CD4-positive, alpha-beta memory T cell (primary cell): ENCODE measurements around the gene MAST4. TPM values are rescaled to one million over a fixed set of nuclear protein-coding genes. Genes with fewer than 3 reads are reported as not detected.
A peak's percentile ranks its signal among the peaks of the same experiment; 100 is the strongest.

Experiments
- CTCF ChIA-PET: fragments of 350-600 bp; sonication (Branson Sonifier 250); formaldehyde crosslinking; loops from one replicate; lab custom pipeline; 2021; ENCODE audit warnings: inconsistent platforms; ENCODE audit not compliant: partially characterized antibody; lab: Charles Lee
- POLR2A ChIA-PET: fragments of 350-600 bp; sonication (Branson Sonifier 250); formaldehyde crosslinking; loops from one replicate; lab custom pipeline; 2021; ENCODE audit not compliant: partially characterized antibody; lab: Charles Lee
- DNase-seq, 5 donors: peaks; one replicate each; pipeline versions ENCODE4 v3.0.0 to v3.0.0-alpha.2; 2020 to 2022; ENCODE audit warnings: mixed read lengths in 1 of 5
- H3K27ac ChIP-seq: one replicate; pipeline ENCODE4 v1.7.0; 2013; ENCODE audit warnings: low read depth, low read length
- H3K27me3 ChIP-seq: 2 replicates; pipeline ENCODE4 v1.7.0; 2013; ENCODE audit warnings: mild to moderate bottlenecking, low read length, moderate library complexity; ENCODE audit not compliant: insufficient read depth
- H3K36me3 ChIP-seq: 2 replicates; pipeline ENCODE4 v1.7.0; 2013; ENCODE audit warnings: mild to moderate bottlenecking, low read length, moderate library complexity; ENCODE audit not compliant: insufficient read depth
- H3K4me1 ChIP-seq: 2 replicates; pipeline ENCODE4 v1.7.0; 2013; ENCODE audit warnings: mild to moderate bottlenecking, low read length, moderate library complexity; ENCODE audit not compliant: insufficient read depth
- H3K4me3 ChIP-seq, 2 donors: one replicate each; pipeline ENCODE4 v1.7.0; 2013; ENCODE audit warnings: low read length in 2 of 2, mild to moderate bottlenecking in 1 of 2
- H3K9me3 ChIP-seq, 2 donors: one replicate each; pipeline ENCODE4 v1.7.0; 2013; ENCODE audit warnings: low read length in 2 of 2, control low read depth in 1 of 2; ENCODE audit not compliant: control insufficient read depth in 1 of 2
- H3K27ac Mint-ChIP-seq, 7 donors: one replicate each; pipeline ENCODE4 v1.8.0; 2020 to 2021; ENCODE audit warnings: mixed read lengths in 7 of 7, mild to moderate bottlenecking in 6 of 7, inconsistent platforms in 3 of 7, moderate library complexity in 3 of 7
- H3K27me3 Mint-ChIP-seq, 2 donors: one replicate each; pipeline ENCODE4 v1.8.0; 2020 to 2021; ENCODE audit warnings: mixed read lengths in 2 of 2
- H3K36me3 Mint-ChIP-seq, 2 donors: one replicate each; pipeline ENCODE4 v1.8.0; 2020 to 2021; ENCODE audit warnings: mixed read lengths in 2 of 2, inconsistent platforms in 1 of 2, mild to moderate bottlenecking in 1 of 2
- H3K4me1 Mint-ChIP-seq, 4 donors: one replicate each; pipeline ENCODE4 v1.8.0; 2020 to 2021; ENCODE audit warnings: mixed read lengths in 4 of 4, mild to moderate bottlenecking in 1 of 4
- H3K4me3 Mint-ChIP-seq, 8 donors: one replicate each; pipeline ENCODE4 v1.8.0; 2020 to 2021; ENCODE audit warnings: mixed read lengths in 8 of 8, mild to moderate bottlenecking in 7 of 8, moderate library complexity in 6 of 8, inconsistent platforms in 3 of 8
- H3K9me3 Mint-ChIP-seq, 8 donors: one replicate each; pipeline ENCODE4 v1.8.0; 2020 to 2021; ENCODE audit warnings: mixed read lengths in 8 of 8, mild to moderate bottlenecking in 5 of 8, inconsistent platforms in 3 of 8, moderate library complexity in 1 of 8
- intact Hi-C: fragments of 100-400 bp; cut with micrococcal nuclease; formaldehyde crosslinking; loops from one replicate; pipeline ENCODE4 v1.15.1; 2023
- polyA plus RNA-seq, 2 donors: library from polyadenylated mRNA; unstranded; fragments of 300-500 nt; fragmentation: Illumina TruSeq; gene quantifications; one replicate each; pipeline ENCODE4 v1.2.3, GENCODE V29; 2021
- total RNA-seq, 2 experiments: library from RNA; stranded (reverse); gene quantifications; one replicate each; pipeline ENCODE4 v1.2.3, GENCODE V29; 2021

The MAST4 gene
- total and polyA plus RNA-seq, 4 experiments from 2014 or later = 9.2 to 27.0 (median 21.3) TPM

GRCh38 chr5:66892716-66893115 lies 296.5 kb downstream of the MAST4 start:
- no peak overlapping the region for H3K27ac ChIP-seq

GRCh38 chr5:66894480-66895240 lies 298.5 kb downstream of the MAST4 start:
- H3K4me1 ChIP-seq = no peaks in the 10 kb centered on the region
- H3K36me3 Mint-ChIP-seq = no peaks in the 10 kb centered on the region
- H3K4me1 Mint-ChIP-seq = peaks cover 0 to 6% (median 0%) of the 10 kb centered on the region in 4 donors
- H3K4me3 Mint-ChIP-seq = no peak overlapping the region
- no peaks in the 10 kb centered on the region for H3K9me3 Mint-ChIP-seq
- H3K4me3 ChIP-seq = no peak overlapping the region
- intact Hi-C loops = no loop called here
- DNase-seq = no peak
- H3K27ac Mint-ChIP-seq = no peak overlapping the region
- H3K36me3 ChIP-seq = no peaks in the 10 kb centered on the region
- no peak overlapping the region for H3K27ac ChIP-seq
- ChIA-PET CTCF (no interaction called here), POLR2A (no interaction called here)
- H3K27me3 ChIP-seq = no peaks in the 10 kb centered on the region
- peaks cover 5 to 11% of the 10 kb centered on the region in 2 donors for H3K27me3 Mint-ChIP-seq
- H3K9me3 ChIP-seq = no peaks in the 10 kb centered on the region

More at GRCh38 chr5:66892716-66893115, 296.5 kb downstream of the MAST4 start:
- ChIA-PET POLR2A (no interaction called here), CTCF (no interaction called here)
- no peak for DNase-seq
- peaks cover 5 to 10% of the 10 kb centered on the region in 2 donors for H3K27me3 Mint-ChIP-seq
- Histone ChIP-seq H3K27me3 (no peaks in the 10 kb centered on the region), H3K4me1 (no peaks in the 10 kb centered on the region), H3K36me3 (no peaks in the 10 kb centered on the region), H3K4me3 (no peak overlapping the region), H3K9me3 (no peaks in the 10 kb centered on the region)
- H3K9me3 Mint-ChIP-seq = no peaks in the 10 kb centered on the region
- no peak overlapping the region for H3K4me3 Mint-ChIP-seq
- H3K27ac Mint-ChIP-seq = peak overlapping the region in 1 of 7 donors; percentile 15
- intact Hi-C loops = no loop called here
- no peaks in the 10 kb centered on the region for H3K36me3 Mint-ChIP-seq
- peaks cover 0 to 7% (median 3%) of the 10 kb centered on the region in 4 donors for H3K4me1 Mint-ChIP-seq

DNA sequence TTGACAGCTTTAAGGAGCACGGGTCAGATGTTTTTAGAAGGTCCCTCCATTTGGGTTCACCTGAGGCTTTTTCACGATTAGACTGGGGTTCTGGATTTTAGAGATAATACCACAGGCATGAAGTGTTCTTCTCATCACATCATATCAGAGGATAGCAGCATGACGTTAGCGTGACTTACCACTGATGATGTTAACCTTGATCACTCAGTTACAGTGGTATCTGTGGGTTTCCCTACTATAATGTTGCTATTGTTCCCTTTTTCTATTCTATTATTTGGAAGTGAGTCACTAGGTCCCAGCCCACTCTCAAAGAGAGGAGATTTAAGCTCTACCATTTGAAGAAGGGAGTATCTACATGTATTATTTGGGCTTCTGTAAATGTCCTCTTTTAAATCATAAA lies 300.0 kb downstream of the MAST4 start:
- ChIA-PET CTCF (no interaction called here), POLR2A (no interaction called here)
- H3K9me3 Mint-ChIP-seq = no peaks in the 10 kb centered on the region
- no peaks in the 10 kb centered on the region for H3K36me3 ChIP-seq
- no peak overlapping the region for H3K4me3 Mint-ChIP-seq
- no peaks in the 10 kb centered on the region for H3K4me1 ChIP-seq
- H3K4me1 Mint-ChIP-seq = peaks cover 0 to 6% (median 0%) of the 10 kb centered on the region in 4 donors
- no peaks in the 10 kb centered on the region for H3K27me3 ChIP-seq
- no peaks in the 10 kb centered on the region for H3K36me3 Mint-ChIP-seq
- H3K9me3 ChIP-seq = no peaks in the 10 kb centered on the region
- intact Hi-C loops = no loop called here
- no peak for DNase-seq
- H3K27ac ChIP-seq = no peak overlapping the region
- H3K27me3 Mint-ChIP-seq = peaks cover 5 to 11% of the 10 kb centered on the region in 2 donors
- no peak overlapping the region for H3K4me3 ChIP-seq
- H3K27ac Mint-ChIP-seq = no peak overlapping the region

DNA sequence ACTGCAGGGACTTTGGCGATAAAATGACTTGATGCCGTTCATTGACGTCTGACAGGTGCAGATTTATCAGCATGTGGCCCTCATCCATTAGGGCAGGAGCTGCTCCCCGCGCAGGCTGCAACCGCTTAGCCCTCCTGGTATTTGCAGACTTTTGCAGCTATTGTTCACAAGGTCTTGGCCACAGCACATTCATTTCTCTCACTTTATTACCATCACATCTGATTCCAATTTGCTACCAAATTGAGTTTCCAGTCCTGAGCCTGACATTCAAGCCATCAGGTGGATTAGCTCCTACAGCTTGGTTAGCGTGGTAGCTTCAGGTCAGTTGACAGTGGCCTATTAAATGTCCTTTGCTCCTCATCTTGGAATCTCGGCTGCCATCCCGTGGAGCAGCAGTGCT lies 301.2 kb downstream of the MAST4 start:
- no peak overlapping the region for H3K27ac ChIP-seq
- no peaks in the 10 kb centered on the region for H3K9me3 Mint-ChIP-seq
- no peaks in the 10 kb centered on the region for H3K36me3 ChIP-seq
- no peaks in the 10 kb centered on the region for H3K4me1 ChIP-seq
- intact Hi-C loops = no loop called here
- ChIA-PET POLR2A (no interaction called here), CTCF (no interaction called here)
- H3K9me3 ChIP-seq = no peaks in the 10 kb centered on the region
- no peak overlapping the region for H3K4me3 Mint-ChIP-seq
- no peak for DNase-seq
- H3K36me3 Mint-ChIP-seq = no peaks in the 10 kb centered on the region
- H3K27ac Mint-ChIP-seq = no peak overlapping the region
- peaks cover 0 to 4% (median 0%) of the 10 kb centered on the region in 4 donors for H3K4me1 Mint-ChIP-seq
- no peak overlapping the region for H3K4me3 ChIP-seq
- no peaks in the 10 kb centered on the region for H3K27me3 ChIP-seq
- H3K27me3 Mint-ChIP-seq = peaks cover 2 to 6% of the 10 kb centered on the region in 2 donors

DNA sequence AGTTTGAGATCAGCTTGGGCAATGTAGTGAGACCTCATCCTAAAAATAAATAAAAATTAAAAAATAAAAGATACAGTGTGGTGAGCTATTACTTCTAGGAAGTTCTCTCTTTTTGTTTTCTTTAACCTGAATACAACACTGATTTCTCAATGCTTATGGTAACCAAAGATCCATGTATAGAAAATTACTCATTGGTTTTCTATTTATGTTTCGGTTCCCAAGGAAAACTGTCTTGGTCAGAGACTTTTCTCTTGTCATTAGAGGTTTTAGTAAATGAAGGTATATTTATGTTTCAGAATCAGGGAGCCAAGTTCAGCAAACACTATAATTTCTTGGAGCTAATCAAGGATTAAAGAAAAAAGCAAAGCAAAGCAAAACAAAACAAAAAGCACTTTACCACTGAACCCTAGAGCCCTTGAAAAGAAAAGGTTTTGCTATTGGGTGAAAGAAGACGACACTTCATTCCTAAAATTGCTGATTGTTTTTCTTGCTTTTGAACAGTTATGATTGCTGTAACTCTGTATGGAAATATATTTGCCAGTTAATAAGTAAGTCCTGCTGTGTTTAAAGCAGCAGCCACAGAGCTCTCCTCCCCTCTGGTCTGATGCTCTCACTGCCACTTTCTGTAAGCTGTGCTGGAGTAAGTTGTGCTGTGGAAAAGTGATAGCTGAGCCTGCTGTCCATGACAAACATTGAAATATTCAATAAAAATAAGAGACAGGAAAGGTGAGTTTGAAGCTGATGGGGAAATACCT lies 302.2 kb downstream of the MAST4 start:
- Histone ChIP-seq H3K4me3 (no peak overlapping the region), H3K27ac (no peak overlapping the region), H3K27me3 (no peaks in the 10 kb centered on the region), H3K9me3 (no peaks in the 10 kb centered on the region), H3K36me3 (no peaks in the 10 kb centered on the region), H3K4me1 (no peaks in the 10 kb centered on the region)
- H3K27ac Mint-ChIP-seq = no peak overlapping the region
- ChIA-PET POLR2A (no interaction called here), CTCF (no interaction called here)
- H3K4me3 Mint-ChIP-seq = peak overlapping the region in 1 of 8 donors; percentile 42
- no peaks in the 10 kb centered on the region for H3K36me3 Mint-ChIP-seq
- peaks cover 2 to 4% of the 10 kb centered on the region in 2 donors for H3K27me3 Mint-ChIP-seq
- no peaks in the 10 kb centered on the region for H3K9me3 Mint-ChIP-seq
- DNase-seq = no peak
- H3K4me1 Mint-ChIP-seq = no peaks in the 10 kb centered on the region
- intact Hi-C loops = no loop called here

- no peaks in the 10 kb centered on the region for H3K4me1 ChIP-seq
- Mint-ChIP-seq H3K27ac (no peak overlapping the region), H3K36me3 (no peaks in the 10 kb centered on the region), H3K4me1 (no peaks in the 10 kb centered on the region), H3K4me3 (no peak overlapping the region), H3K27me3 (peaks cover 0 to 4% of the 10 kb centered on the region in 2 donors), H3K9me3 (no peaks in the 10 kb centered on the region)
- H3K36me3 ChIP-seq = no peaks in the 10 kb centered on the region
- intact Hi-C loops = no loop called here
- H3K27me3 ChIP-seq = no peaks in the 10 kb centered on the region
- H3K9me3 ChIP-seq = no peaks in the 10 kb centered on the region
- CTCF ChIA-PET = no interaction called here
- no peak for DNase-seq
- POLR2A ChIA-PET = no interaction called here
- no peak overlapping the region for H3K4me3 ChIP-seq
- no peak overlapping the region for H3K27ac ChIP-seq
Measured at GRCh38 chr5:66903218-66903617, 307.0 kb downstream of the MAST4 start.

DNA sequence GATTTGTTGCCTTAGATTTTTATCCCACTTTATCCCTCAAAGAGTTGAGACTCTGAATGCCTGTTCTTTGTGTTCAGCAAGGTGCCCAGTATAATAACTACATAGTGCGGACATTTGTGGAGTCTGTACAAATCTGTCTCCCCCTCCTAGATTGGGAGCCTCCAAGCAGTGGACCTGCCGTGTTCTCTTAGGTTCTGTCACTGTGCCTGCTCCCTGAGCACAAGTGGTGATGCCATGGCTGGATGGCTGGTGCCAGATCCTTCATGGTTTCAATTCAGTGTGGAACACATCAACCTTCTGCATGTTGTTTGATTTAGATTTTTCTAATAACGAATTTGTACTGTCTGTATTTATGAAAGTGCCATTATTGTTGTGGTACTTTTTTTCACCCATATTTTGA lies 307.5 kb downstream of the MAST4 start:
- Mint-ChIP-seq H3K4me1 (no peaks in the 10 kb centered on the region), H3K9me3 (no peaks in the 10 kb centered on the region), H3K36me3 (no peaks in the 10 kb centered on the region), H3K27me3 (peaks cover 0 to 2% of the 10 kb centered on the region in 2 donors), H3K27ac (no peak overlapping the region), H3K4me3 (no peak overlapping the region)
- POLR2A ChIA-PET = no interaction called here
- CTCF ChIA-PET = no interaction called here
- DNase-seq = no peak
- no peaks in the 10 kb centered on the region for H3K9me3 ChIP-seq
- H3K27me3 ChIP-seq = no peaks in the 10 kb centered on the region
- intact Hi-C loops = no loop called here
- no peak overlapping the region for H3K4me3 ChIP-seq
- H3K4me1 ChIP-seq = no peaks in the 10 kb centered on the region
- no peak overlapping the region for H3K27ac ChIP-seq
- H3K36me3 ChIP-seq = no peaks in the 10 kb centered on the region
